ENCODE results near the gene FIBP.

GRCh38 chr11:65852508-65853245 lies 35.6 kb downstream of the FIBP start:
- no peak for TF ChIP-seq YY1 (IDR thresholded peaks at IDR 0.05; ENCODE audit: insufficient read depth, insufficient read length)
- no peak for TF ChIP-seq ZNF274 (IDR thresholded peaks at IDR 0.05; ENCODE audit: low read depth, low read length)
